ENCODE measurements around the gene MORF4L1. TPM values are rescaled to one million over a fixed set of nuclear protein-coding genes. Genes with fewer than 3 reads are reported as not detected.

MORF4L1 gene
- total RNA-seq, 1 donor from 2014 or later, result 271 TPM

- H3K4me1 Mint-ChIP-seq, result peaks cover 67% of the 10 kb centered on the region
- no peaks in the 10 kb centered on the region for H3K9me3 Mint-ChIP-seq
- POLR2A ChIA-PET, result interaction anchor here (0.7 kb wide), 1 partner anchor 17 kb away, joined by 3 read pairs; no protein-coding TSS in a partner anchor
- CTCF ChIA-PET, result interaction anchor here (0.7 kb wide), 1 partner anchor 129 kb away, joined by 4 read pairs; no protein-coding TSS in a partner anchor
- DNase-seq, result no peak
- ATAC-seq (ENCODE audit: low read depth), result no peak
- no peaks in the 10 kb centered on the region for H3K27me3 Mint-ChIP-seq
- peak overlapping the region; percentile 6 for H3K27ac Mint-ChIP-seq
- intact Hi-C loops (cut with micrococcal nuclease), result loop anchor here (2.0 kb wide), 1 partner anchor 14 kb away; no protein-coding TSS in a partner anchor
- TF ChIP-seq, protein P1, sequence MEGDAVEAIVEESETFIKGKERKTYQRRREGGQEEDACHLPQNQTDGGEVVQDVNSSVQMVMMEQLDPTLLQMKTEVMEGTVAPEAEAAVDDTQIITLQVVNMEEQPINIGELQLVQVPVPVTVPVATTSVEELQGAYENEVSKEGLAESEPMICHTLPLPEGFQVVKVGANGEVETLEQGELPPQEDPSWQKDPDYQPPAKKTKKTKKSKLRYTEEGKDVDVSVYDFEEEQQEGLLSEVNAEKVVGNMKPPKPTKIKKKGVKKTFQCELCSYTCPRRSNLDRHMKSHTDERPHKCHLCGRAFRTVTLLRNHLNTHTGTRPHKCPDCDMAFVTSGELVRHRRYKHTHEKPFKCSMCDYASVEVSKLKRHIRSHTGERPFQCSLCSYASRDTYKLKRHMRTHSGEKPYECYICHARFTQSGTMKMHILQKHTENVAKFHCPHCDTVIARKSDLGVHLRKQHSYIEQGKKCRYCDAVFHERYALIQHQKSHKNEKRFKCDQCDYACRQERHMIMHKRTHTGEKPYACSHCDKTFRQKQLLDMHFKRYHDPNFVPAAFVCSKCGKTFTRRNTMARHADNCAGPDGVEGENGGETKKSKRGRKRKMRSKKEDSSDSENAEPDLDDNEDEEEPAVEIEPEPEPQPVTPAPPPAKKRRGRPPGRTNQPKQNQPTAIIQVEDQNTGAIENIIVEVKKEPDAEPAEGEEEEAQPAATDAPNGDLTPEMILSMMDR (IDR thresholded peaks at IDR 0.05), result no peak
- peaks cover 57% of the 10 kb centered on the region for H3K36me3 Mint-ChIP-seq (ENCODE audit: low read depth)
- peak overlapping the region; percentile 42 for H3K4me3 Mint-ChIP-seq
These were observed 5.7 kb downstream of the MORF4L1 start for GRCh38 chr15:78878356-78878755.

DNA sequence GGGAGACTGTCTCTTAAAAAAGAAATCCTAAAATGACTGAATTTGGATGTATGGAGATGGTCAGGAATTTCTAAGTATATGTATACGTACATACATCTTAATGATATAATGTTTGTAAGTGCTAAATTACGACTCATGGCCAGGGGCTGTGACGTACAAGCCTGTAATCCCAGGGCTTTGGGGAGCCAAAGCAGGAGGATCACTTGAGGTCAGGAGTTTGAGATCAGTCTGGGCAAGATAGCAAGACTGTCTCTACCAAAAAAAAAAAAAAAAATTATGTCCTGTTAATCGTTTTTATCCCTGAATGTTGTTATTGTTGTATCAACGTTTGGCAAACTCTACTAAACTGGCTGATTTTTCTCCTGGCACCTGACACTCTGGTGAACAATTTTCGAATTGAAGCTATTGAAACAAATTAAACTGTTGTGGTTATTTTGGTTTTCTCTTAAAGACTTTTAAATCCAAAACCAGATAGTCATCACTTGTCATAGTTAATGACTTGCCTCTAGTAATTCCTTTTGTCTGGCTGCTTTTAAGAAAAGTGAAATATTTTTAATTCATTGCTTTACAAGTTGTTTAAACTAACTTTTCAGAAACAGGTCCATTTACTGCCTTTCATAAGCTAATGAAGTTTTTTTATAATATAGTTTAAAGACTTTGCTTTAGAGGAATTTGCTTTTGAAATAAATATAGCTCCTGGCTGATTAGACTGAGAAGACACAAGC is 7.0 kb downstream of the MORF4L1 start:
- ATAC-seq (ENCODE audit: low read depth) (no peak), DNase-seq (no peak)
- no peak overlapping the region for H3K4me3 Mint-ChIP-seq
- POLR2A ChIA-PET, result no interaction called here
- H3K4me1 Mint-ChIP-seq, result peaks cover 62% of the 10 kb centered on the region
- H3K27ac Mint-ChIP-seq, result peak overlapping the region; percentile 35
- H3K36me3 Mint-ChIP-seq (ENCODE audit: low read depth), result peaks cover 55% of the 10 kb centered on the region
- TF ChIP-seq, protein P1 (IDR thresholded peaks at IDR 0.05), result no peak
- intact Hi-C loops (cut with micrococcal nuclease), result loop anchor here (2.0 kb wide), 1 partner anchor 13 kb away; no protein-coding TSS in a partner anchor
- no peaks in the 10 kb centered on the region for H3K9me3 Mint-ChIP-seq
- no peaks in the 10 kb centered on the region for H3K27me3 Mint-ChIP-seq
- CTCF ChIA-PET, result interaction anchor here (0.6 to 0.9 kb wide), 4 partner anchors 22 to 169 kb away, joined by 4 to 8 read pairs (median 4); no protein-coding TSS in a partner anchor

- DNase-seq, result no peak
- Mint-ChIP-seq H3K4me3 (no peak overlapping the region), H3K27me3 (no peaks in the 10 kb centered on the region), H3K9me3 (no peaks in the 10 kb centered on the region), H3K27ac (no peak overlapping the region), H3K4me1 (peaks cover 57% of the 10 kb centered on the region), H3K36me3 (ENCODE audit: low read depth) (peaks cover 55% of the 10 kb centered on the region)
- ChIA-PET CTCF (interaction anchor here (0.6 to 0.9 kb wide), 4 partner anchors 22 to 169 kb away, joined by 4 to 8 read pairs (median 4); no protein-coding TSS in a partner anchor), POLR2A (no interaction called here)
- intact Hi-C loops (cut with micrococcal nuclease), result no loop called here
- TF ChIP-seq, protein P1 (IDR thresholded peaks at IDR 0.05), result no peak
- no peak for ATAC-seq (ENCODE audit: low read depth)
These were observed 7.5 kb downstream of the MORF4L1 start for GRCh38 chr15:78880242-78880533.

DNA sequence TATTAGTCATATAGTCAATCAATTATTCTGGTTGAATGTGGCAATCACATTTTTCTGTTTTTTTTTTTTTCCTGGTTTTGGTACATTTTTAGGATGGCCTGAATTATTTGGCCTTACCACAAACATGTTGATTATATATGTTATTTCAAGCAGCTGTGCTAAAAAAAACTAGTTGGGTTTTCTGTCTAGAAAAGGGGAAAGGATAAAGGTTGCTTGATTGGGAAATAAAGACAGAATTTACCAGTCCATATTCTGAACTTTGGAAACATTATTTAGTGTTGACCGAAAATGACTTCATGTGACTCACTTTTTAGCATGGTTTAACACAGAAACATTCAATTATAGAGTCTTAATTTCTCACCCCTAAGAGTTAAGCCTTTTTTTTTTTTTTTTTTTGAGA is 8.1 kb downstream of the MORF4L1 start:
- no peak for DNase-seq
- intact Hi-C loops (cut with micrococcal nuclease), result no loop called here
- Mint-ChIP-seq H3K4me3 (no peak overlapping the region), H3K27me3 (no peaks in the 10 kb centered on the region), H3K36me3 (ENCODE audit: low read depth) (peaks cover 61% of the 10 kb centered on the region), H3K4me1 (peaks cover 55% of the 10 kb centered on the region), H3K9me3 (no peaks in the 10 kb centered on the region), H3K27ac (no peak overlapping the region)
- POLR2A ChIA-PET, result interaction anchor here (0.6 kb wide), 2 partner anchors 8 to 340 kb away, joined by 3 to 6 read pairs; no protein-coding TSS in a partner anchor
- TF ChIP-seq, protein P1 (IDR thresholded peaks at IDR 0.05), result no peak
- no peak for ATAC-seq (ENCODE audit: low read depth)
- CTCF ChIA-PET, result interaction anchor here (0.5 kb wide), 1 partner anchor 81 kb away, joined by 4 read pairs; no protein-coding TSS in a partner anchor

DNA sequence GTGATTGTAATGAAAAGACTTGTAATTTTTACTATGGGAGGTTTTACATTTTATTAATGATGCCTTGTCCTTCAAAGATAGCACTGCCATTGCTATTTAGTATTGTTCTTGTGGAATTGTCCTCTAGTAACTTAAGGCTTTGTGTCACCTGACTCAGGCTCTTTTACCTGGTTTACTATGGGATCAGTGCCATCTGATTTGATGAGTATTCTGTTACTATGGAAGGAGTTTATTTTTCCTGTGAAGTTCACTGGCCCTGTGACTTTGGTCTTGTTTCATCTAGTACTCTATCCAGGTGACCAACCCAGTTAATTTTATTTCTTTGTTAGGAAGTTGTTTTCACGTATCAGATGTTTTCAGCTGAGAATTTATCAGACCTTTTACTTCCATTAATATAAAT is 9.0 kb downstream of the MORF4L1 start:
- ChIA-PET CTCF (no interaction called here), POLR2A (interaction anchor here (0.6 to 0.7 kb wide), 2 partner anchors 66 to 341 kb away, joined by 3 to 5 read pairs; no protein-coding TSS in a partner anchor)
- Mint-ChIP-seq H3K9me3 (no peaks in the 10 kb centered on the region), H3K4me3 (no peak overlapping the region), H3K27me3 (no peaks in the 10 kb centered on the region), H3K27ac (no peak overlapping the region), H3K4me1 (peaks cover 47% of the 10 kb centered on the region), H3K36me3 (ENCODE audit: low read depth) (peaks cover 63% of the 10 kb centered on the region)
- DNase-seq, result no peak
- no peak for ATAC-seq (ENCODE audit: low read depth)
- TF ChIP-seq, protein P1 (IDR thresholded peaks at IDR 0.05), result no peak
- intact Hi-C loops (cut with micrococcal nuclease), result no loop called here
